ENCODE data around the gene TIMP4. TPM values are rescaled to one million over a fixed set of nuclear protein-coding genes. Genes with fewer than 3 reads are reported as not detected.

The TIMP4 gene
- total and polyA plus RNA-seq, 2 of the 4 experiments (the other 2 are of a cell fraction): 0.39 to 0.54 TPM

DNA sequence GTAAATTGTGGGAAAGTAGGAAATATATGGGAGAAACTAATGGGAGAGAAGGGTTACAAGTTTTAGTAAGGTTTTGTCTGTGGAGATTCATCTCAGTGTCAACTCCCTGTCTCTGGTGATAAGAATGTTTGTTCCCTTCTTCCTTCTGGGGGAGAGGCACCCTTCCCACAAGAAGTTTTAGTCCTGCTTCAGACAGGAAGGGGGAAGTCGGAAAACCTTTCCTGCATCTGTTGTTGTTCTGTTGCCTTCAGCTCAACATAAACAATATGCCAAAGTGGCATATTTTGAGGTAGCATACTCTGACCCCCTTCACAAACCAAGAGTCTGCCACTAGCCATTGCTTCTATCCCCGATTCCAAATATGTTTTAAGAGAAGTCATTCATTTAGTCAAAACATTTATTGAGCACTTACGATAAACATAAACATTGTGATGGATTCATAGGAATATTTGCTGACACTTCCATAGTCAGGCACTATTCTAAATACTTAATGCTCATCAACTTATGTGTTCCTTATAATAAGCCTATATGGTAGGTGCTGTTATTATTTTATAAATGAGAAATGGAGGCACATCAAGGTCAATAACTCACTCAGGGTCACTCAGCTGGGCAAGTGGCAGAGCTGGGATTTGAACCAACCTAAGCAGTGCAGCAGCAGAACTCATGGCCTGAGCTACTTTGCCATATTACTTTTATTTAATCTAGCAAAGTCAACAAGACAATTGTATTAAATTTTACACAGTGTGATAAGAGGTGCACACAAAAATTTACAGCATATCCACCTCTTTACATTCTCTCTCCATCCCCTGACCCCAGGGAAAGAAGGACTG is 34.2 kb upstream of the TIMP4 start:
- no peaks in the 10 kb centered on the region for H3K79me1 ChIP-seq (ENCODE audit: low read depth in 1 of 2, low read length in 2 of 2)
- in situ Hi-C loops (cut with MboI; ENCODE audit: low sequenced_read_pairs): no loop called here
- peak overlapping the region; percentile 14 to 85 for H4K8ac ChIP-seq (ENCODE audit: low read depth in 2 of 2, low read length in 2 of 2)
- H2BK15ac ChIP-seq (ENCODE audit: low read depth, low read length): peak overlapping the region; percentile 99
- peak overlapping the region; percentile 92 for H3K18ac ChIP-seq (ENCODE audit: low read depth, low read length)
- peak overlapping the region; percentile 92 for H3K14ac ChIP-seq (replicated peaks; ENCODE audit: low read depth, low read length)
- intact Hi-C loops (cut with micrococcal nuclease): loop anchor here (5.0 kb wide), 3 partner anchors 94 to 364 kb away; partner anchors contain the start of genes MKRN2 and PPARG
- BruUV-seq (replicated peaks): no TSS peak
- peak overlapping the region; percentile 97 for H2BK20ac ChIP-seq (ENCODE audit: low read depth, low read length)
- no peaks in the 10 kb centered on the region for H3K9me3 ChIP-seq (ENCODE audit: control insufficient read depth, insufficient read depth, low read length)
- TF ChIP-seq CEBPB (IDR thresholded peaks at IDR 0.05; ENCODE audit: low read depth, low read length): no peak
- TF ChIP-seq RFX5 (IDR thresholded peaks at IDR 0.05; ENCODE audit: low read depth, low read length): no peak
- no peak for TF ChIP-seq RAD21 (IDR thresholded peaks at IDR 0.05; ENCODE audit: low read length)
- TF ChIP-seq SMC3 (IDR thresholded peaks at IDR 0.05; ENCODE audit: low read depth, low read length): no peak
- TF ChIP-seq FOS (IDR thresholded peaks at IDR 0.05; ENCODE audit: low read depth, low read length): no peak
- TF ChIP-seq NFE2L2 (IDR thresholded peaks at IDR 0.05; ENCODE audit: low read depth, low read length): no peak
- TF ChIP-seq POLR2A (IDR thresholded peaks at IDR 0.05; ENCODE audit: low read depth, low read length): no peak
- TF ChIP-seq, protein P1, sequence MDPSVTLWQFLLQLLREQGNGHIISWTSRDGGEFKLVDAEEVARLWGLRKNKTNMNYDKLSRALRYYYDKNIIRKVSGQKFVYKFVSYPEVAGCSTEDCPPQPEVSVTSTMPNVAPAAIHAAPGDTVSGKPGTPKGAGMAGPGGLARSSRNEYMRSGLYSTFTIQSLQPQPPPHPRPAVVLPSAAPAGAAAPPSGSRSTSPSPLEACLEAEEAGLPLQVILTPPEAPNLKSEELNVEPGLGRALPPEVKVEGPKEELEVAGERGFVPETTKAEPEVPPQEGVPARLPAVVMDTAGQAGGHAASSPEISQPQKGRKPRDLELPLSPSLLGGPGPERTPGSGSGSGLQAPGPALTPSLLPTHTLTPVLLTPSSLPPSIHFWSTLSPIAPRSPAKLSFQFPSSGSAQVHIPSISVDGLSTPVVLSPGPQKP (IDR thresholded peaks at IDR 0.05; ENCODE audit: borderline replicate concordance, low read depth, low read length): no peak
- TF ChIP-seq BHLHE40 (IDR thresholded peaks at IDR 0.05; ENCODE audit: low read depth, low read length): no peak
- TF ChIP-seq MXI1 (IDR thresholded peaks at IDR 0.05; ENCODE audit: borderline replicate concordance, low read depth, low read length): no peak
- TF ChIP-seq CHD1 (IDR thresholded peaks at IDR 0.05; ENCODE audit: low read depth, low read length): no peak
- TF ChIP-seq, protein P2, sequence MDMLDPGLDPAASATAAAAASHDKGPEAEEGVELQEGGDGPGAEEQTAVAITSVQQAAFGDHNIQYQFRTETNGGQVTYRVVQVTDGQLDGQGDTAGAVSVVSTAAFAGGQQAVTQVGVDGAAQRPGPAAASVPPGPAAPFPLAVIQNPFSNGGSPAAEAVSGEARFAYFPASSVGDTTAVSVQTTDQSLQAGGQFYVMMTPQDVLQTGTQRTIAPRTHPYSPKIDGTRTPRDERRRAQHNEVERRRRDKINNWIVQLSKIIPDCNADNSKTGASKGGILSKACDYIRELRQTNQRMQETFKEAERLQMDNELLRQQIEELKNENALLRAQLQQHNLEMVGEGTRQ (IDR thresholded peaks at IDR 0.05; ENCODE audit: low read depth, low read length): no peak
- TF ChIP-seq, protein P3, sequence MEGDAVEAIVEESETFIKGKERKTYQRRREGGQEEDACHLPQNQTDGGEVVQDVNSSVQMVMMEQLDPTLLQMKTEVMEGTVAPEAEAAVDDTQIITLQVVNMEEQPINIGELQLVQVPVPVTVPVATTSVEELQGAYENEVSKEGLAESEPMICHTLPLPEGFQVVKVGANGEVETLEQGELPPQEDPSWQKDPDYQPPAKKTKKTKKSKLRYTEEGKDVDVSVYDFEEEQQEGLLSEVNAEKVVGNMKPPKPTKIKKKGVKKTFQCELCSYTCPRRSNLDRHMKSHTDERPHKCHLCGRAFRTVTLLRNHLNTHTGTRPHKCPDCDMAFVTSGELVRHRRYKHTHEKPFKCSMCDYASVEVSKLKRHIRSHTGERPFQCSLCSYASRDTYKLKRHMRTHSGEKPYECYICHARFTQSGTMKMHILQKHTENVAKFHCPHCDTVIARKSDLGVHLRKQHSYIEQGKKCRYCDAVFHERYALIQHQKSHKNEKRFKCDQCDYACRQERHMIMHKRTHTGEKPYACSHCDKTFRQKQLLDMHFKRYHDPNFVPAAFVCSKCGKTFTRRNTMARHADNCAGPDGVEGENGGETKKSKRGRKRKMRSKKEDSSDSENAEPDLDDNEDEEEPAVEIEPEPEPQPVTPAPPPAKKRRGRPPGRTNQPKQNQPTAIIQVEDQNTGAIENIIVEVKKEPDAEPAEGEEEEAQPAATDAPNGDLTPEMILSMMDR (conservative IDR thresholded peaks at IDR 0.05; ENCODE audit: low read depth, low read length): no peak
- TF ChIP-seq MAFK (IDR thresholded peaks at IDR 0.05; ENCODE audit: low read depth, low read length): no peak
- no peak for TF ChIP-seq MAZ (IDR thresholded peaks at IDR 0.05; ENCODE audit: borderline replicate concordance, low read depth, low read length)
- no peak for DNase-seq
- POLR2A ChIA-PET (ENCODE audit: unreplicated experiment): no interaction called here
- no CpG with 5 or more reads among the region's 3 CpGs for WGBS, 2 experiments (ENCODE audit: extremely low coverage in 2 of 2, insufficient read length in 1 of 2)
- peak overlapping the region; percentile 83 for H4K91ac ChIP-seq (ENCODE audit: insufficient read depth, low read depth, low read length)
- H3K9me1 ChIP-seq (ENCODE audit: insufficient read depth, low read length): peaks cover 18% of the 10 kb centered on the region
- peak overlapping the region; percentile 68 for H3K56ac ChIP-seq (ENCODE audit: extremely low read depth, insufficient read depth, low read length)
- peak overlapping the region; percentile 94 for H3K4ac ChIP-seq (ENCODE audit: low read depth, low read length)
- peak overlapping the region; percentile 6 for H2AK9ac ChIP-seq (replicated peaks; ENCODE audit: low read depth, low read length, poor library complexity)
- CTCF ChIA-PET: no interaction called here
- no peak overlapping the region for H3K4me3 ChIP-seq (ENCODE audit: insufficient read depth, low read depth, low read length)
- peak overlapping the region; percentile 96 for H2AK5ac ChIP-seq (ENCODE audit: low read depth, low read length)
- ATAC-seq (ENCODE audit: low read depth): peak; percentile 37; the same call in 1 of the 2 replicates
- H3K4me1 ChIP-seq (ENCODE audit: control insufficient read depth, insufficient read depth, low read length): peaks cover 30% of the 10 kb centered on the region
- H4K20me1 ChIP-seq (ENCODE audit: insufficient read depth, low read length): no peaks in the 10 kb centered on the region
- H2BK5ac ChIP-seq (ENCODE audit: low read depth, low read length, poor library complexity, severe bottlenecking): peak overlapping the region; percentile 95
- dilution Hi-C loops (cut with HindIII; ENCODE audit: low sequenced_read_pairs, unreplicated experiment): no loop called here
- peak overlapping the region; percentile 85; the same call in 1 of the 2 replicates for H3K23ac ChIP-seq (ENCODE audit: low read depth, low read length)
- no peaks in the 10 kb centered on the region for H3K36me3 ChIP-seq (ENCODE audit: control insufficient read depth, insufficient read depth, low read length)
- H3K27me3 ChIP-seq (ENCODE audit: control insufficient read depth, insufficient read depth, low read length): no peaks in the 10 kb centered on the region
- no peak overlapping the region for H3K4me2 ChIP-seq (ENCODE audit: low read depth, low read length)
- no peak overlapping the region for H2AFZ ChIP-seq (replicated peaks; ENCODE audit: low read length, poor library complexity)
- H4K5ac ChIP-seq (ENCODE audit: low read depth, low read length): peak overlapping the region; percentile 57
- H3K27ac ChIP-seq (ENCODE audit: insufficient read depth, low read length): peak overlapping the region; percentile 91
- no peak overlapping the region for H3K9ac ChIP-seq (ENCODE audit: low read depth, low read length)
- peak overlapping the region; percentile 97 for H2BK120ac ChIP-seq (ENCODE audit: low read depth, low read length)
